GM21360 (cell line): ENCODE data around the gene FRMD1.

Experiments
- ATAC-seq: cut with Tn5 transposase; IDR thresholded peaks from one replicate; pipeline ENCODE4 v1.9.1; 2021; ENCODE audit warnings: mild to moderate bottlenecking, moderate library complexity; ENCODE audit not compliant: unreplicated experiment

The FRMD1 gene

DNA sequence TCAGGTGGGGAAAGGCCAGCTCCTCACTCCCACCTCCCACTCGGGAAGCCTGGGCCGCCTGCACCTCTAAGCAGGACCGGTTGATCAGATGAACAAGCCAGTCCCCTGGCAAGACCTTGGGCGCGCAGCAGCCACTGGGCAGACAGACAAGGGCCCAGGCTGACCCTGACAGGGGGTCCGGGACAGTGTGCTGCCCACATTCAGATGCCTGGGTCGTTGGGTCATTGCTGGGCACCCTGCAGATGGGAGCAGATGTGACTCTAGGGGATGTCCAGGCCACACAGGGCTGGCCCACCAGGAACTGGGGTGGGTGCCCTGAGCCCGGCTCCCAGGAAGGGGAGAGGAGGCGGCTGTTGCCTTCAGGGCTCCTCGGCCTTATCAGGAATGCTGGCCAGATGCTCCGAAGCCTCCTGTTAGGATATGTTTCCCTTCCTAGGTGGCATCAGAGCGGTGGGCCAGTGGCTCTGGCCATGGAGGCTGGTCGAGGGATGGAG lies 17.3 kb upstream of the FRMD1 start:
- ATAC-seq = no peak

DNA sequence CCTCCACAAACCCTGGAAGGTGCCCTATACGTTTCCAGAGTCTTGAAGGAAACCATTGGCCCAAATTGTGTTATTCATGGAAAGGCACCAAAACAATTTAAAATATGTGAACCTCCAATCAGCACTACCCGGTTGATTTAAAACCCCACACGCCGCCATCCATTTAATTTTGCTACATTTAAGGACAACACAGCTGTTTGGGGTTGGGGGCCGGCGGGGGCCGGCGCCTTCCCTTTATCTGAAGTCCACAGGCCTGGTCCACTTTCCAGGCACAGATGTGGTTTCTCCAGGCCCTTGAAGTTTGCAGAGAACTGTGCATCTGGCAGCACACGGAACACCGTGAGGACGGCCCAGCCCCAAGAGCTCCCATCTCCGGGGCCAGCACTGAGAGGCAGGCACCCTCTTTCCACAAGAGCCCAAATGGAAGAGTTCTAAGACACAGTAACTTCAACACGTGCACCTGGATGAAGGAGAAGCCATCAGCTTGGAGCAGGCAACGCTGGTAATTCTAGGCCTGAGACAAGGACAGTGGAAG lies 16.8 kb upstream of the FRMD1 start:
- ATAC-seq = no peak

DNA sequence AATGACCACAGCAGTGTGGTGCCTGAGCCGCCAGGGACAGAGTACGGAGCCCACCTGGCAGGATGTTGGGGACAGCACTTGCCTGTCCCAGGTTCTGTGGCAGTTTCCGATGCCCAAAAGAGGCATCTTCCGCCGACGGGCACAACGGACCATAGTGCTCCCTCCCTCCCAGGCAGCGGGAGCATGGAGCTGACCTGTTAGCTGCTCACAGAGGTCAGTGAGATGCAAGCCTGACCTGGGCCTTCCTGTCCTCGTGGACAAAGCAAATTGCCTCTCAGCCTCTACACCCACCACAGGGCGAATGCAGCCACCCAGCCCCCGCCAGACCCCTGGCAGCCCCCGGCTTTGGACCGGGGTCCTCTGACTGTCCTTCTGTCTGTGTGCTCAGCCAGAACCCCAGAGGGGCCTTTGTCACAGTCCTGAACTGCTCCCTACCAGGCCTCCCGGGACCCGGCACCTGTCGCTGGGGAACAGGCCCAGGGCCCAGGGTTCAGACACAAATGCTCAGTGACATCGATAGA lies 16.2 kb upstream of the FRMD1 start:
- ATAC-seq = no peak

DNA sequence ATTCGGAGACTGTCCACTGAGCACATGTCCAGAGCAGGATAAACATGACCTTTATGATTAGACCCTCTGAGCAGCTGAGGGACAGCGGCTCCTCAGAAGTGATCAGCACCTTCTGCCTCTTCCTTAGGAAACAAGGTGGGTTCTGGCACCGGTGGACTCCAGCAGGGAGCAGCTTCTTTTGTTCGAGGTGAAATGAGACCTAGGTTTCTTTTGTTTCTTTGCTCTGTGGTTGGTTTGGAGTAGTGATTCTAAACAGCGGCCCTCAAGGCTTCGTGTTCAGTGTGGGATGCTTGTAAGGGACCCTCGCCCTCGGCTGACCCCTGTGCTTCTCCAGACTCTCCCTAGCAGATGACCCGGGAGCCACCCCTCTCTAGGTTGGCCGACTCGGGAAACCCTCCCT lies 14.6 kb upstream of the FRMD1 start:
- ATAC-seq = no peak

DNA sequence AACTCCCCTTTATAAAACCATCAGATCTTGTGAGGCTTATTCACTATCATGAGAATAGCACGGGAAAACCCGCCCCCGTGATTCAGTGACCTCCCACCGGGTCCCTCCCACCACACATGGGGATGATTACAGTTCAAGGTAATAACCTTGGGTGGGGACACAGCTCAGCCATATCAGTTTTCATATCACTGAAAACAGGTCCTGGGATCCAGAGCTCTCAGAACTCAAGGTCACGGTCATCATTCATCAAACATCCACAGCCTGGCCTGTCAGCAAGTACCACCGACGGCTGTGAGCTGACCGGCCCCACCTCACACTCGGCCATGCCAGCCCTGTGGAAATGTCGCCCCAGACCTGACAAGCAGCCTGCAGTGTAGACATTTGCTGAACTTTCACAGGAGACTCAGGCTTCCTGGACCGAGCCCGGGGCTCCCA lies 14.1 kb upstream of the FRMD1 start:
- ATAC-seq = no peak

DNA sequence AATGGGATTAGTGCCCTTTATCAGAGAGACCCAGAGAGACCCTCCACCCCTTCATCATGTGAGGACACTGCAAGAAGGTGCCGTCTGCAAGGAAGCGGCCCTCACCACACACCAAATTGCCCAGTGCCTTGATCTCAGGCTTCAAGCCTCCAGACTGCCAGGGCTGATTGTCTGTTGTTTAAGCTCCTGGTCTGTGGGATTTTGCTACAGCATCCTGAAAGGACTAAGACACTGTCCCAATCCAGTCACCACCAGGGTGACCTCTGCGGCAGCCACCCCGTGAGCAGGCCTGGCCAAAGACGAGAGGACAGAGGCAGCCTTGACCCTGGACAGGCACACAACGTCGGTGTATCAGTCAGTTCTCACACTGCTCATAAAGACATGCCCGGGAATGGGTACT lies 13.5 kb upstream of the FRMD1 start:
- no peak for ATAC-seq

DNA sequence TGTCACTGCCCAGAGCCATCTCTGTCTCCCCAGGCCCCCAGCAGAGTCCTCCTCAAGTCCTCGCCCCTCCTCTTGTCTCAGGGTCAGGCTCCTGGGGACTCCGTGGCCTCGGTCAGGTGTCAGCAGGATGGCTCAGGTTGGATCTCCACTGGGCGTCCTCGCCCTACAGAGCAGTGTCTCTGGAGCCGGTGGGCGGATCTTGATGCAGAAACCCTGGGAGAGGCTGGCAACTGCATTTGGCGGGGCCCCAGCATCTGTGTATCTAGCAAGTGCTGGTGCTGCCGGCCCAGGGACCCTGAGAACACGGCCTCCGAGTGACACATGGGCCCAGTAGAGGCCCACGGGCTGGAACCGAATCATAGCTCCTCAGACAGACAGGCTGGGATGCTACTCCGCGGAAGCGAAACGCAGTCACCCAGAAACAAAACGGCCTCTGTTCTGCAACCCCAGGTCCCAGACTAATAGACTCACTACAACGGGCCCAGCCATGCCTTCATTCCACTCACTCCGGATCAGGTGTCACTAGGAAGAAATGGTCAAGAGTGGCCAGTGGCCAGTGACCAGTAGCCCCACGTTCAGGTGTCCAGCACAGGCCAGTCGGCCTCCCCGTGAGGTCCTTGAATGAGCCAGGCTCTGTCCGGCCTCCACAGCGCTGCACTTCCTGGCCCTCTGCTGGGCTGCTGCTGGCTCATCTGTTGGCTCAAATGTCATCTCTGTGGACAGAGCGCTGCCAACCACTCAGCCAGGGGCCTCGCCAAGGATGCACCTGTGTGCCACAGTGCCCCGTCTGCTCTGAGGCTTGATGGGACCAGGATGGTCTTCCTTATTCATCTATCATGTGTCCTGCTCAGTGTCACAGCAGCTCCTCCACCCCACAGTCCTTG lies 12.6 kb upstream of the FRMD1 start:
- no peak for ATAC-seq

DNA sequence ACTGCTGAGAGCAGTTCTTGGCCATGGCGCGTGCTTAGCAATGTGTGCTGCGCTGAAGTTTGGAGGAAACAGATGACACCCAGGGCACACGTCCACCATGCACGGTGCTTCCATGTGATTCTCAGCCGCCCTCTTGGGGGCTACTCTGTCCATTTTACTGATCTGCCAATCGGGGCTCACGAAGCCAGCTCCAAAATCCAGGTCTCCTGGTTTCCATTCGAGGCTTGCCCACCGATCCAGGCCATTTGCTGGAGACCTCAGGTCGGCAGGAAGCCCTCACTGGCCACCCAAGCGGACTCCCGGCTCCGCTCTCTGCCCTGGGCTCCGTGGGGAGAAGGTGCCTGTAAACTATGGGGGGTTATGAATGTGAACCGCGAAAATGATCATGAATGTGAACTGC lies 11.7 kb upstream of the FRMD1 start:
- no peak for ATAC-seq

DNA sequence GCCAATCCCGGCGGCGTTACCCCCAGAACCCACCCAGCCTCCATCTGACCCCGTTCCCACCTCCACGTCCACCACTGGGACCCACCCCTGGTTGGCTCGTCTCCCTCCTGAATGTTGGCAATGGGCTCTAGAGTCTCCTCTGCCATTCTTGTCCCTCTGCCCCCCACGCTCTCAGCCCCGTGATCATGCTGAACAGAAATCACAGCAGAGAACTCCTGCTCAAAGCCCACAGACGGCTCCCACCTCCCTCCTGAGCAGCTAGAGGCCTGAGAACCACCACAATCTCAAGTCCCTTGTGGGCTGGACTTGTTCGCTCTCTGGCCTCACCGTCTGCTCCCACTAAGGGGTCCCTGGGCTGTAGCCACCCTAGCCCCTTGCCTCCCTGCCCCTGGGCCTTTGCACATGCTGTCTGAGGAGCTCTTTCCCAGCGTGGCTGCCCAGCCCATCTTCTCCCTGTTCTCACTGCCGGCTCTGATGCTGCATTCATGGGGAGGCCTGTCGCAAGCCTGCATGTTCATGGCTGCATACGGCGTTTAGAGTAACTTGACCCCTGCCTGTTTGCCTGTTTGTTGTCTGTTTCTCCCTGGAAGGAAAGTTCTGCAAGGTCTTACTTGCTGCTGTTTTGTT lies 11.2 kb upstream of the FRMD1 start:
- ATAC-seq = no peak

DNA sequence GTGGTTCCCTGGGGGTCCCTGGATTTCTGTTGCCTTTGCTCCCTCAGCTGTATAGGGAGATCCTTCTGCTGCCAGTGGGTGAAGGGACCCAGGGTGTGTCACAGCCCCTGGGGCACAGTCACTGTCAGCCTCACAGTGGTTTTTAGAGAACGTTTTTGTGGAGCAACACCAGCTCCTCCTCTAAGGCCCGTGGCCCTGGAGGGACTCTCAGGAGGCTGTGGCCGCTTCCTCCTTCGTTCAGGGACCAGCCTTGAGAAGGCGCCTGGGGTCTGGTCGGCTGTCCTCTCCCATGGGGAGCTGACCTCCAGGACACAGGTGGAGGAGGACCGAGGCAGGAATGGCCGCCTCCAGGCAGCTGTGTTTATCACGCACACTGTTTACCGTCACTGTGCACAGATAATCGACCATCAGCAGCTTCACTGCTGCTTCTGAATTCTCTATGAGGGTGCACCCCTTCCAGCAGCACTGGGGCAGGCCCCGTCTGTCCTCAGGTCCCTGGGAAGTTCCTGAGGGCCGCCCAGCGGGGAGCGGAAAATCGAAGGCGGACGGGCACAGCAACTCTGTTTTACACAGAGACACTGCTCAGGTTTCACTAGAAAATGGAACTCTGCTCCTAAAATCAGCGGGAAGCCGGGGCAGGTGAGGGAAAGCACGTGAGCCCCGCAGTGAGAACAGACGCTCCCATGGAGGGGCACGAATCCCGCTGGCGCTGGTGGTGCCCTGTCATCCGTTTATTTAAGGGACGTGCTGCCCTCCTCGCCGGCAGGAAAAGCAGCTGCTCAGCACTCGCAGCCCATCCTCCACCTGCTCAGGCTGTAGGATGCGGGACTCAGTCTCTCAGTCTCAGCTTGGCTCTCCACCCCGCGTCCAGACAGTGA lies 10.4 kb upstream of the FRMD1 start:
- ATAC-seq = no peak

DNA sequence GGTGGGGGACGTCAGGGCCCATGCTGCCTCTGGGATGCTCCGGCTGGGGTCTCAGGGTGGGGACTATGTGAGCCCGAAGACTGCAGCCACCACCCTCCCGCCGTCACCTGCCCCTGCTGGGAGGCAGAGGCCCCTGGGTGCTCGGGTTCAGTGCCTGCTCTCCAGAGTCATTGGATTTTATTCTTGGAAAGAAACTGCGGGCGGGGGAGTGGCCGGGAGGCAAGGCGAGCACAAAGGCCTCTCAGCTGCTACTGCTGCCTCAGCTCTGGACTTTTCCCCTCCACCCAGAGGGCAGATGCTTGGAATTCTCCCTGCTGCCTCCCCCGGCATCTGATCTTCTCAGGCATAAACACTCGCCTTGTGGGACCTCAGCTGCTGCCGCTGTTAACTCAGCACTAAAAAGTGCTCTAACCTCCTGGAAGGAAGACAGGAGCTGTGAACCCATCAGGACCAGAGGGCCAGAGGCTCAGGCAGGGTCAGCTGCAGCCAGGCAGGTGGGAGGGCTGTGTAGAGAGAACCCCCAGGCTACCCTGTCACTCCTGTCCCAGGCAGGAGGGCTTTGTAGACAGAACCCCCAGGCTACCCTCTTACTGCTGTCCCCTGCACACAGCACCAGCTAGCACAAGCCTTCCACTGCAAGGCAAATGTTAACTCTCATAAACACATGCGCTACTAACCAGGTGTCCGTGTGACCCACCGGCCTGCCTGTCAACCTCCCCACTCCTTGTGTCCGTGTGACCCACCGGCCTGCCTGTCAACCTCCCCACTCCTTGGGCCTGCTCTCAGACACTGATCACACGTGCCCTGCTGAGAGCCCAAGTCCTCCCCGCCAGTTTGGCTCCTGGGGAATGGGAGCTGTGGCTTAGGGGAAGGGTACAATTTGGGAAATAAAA lies 9.4 kb upstream of the FRMD1 start:
- ATAC-seq = no peak

DNA sequence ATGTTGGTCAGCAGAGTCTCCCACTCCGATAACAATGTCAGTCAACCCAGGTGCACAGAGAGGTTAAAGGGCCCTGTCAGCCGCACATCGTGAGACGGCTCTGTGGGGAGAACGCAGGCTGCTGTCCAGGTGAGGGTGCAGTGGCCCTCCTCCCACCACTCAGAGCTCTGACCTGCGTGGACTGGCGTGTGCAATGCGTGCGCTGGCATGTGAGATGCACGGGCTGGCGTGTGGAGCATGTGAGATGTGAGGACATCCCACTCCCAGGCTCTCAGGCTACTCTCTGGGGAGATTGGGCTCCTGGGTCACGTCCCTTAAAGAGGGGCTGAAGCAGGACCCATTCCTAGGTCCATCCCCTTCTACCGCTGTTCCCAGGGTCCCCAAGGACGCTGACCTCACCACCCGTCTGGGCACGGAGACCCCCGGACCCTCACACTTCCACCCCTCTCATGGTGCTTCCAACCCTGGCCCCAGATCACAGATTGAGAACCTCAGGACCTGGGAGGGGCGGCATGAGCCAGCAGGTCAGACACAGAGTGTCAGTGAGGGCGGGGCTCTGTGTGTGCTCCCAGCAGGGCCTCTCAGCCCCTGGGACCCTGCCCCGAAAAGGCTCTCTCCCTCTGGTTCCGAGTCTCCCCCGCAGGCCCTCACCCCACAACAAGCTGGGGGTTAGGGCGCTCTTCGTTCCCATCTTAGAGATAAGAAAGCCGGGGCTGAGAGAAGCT lies 8.6 kb upstream of the FRMD1 start:
- no peak for ATAC-seq

DNA sequence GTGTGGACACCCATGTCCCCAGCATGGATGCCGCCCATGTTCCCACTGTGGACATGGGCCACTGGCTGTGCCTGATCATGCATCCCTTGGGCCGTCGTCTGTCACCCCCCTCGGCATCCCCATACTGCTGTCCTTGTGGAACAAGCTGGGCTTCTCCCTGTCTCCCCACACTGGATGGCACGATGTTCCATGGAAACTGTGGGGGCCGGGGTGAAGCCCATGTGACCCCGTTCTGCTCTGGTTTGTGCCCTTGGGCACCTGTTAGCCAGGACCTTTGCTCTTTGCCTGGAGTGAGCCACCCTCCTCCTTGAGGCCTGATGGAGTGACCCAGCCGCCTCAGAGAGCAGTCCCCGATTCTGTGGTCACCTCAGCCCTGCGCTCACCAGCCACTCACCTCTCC lies 7.6 kb upstream of the FRMD1 start:
- ATAC-seq = no peak

DNA sequence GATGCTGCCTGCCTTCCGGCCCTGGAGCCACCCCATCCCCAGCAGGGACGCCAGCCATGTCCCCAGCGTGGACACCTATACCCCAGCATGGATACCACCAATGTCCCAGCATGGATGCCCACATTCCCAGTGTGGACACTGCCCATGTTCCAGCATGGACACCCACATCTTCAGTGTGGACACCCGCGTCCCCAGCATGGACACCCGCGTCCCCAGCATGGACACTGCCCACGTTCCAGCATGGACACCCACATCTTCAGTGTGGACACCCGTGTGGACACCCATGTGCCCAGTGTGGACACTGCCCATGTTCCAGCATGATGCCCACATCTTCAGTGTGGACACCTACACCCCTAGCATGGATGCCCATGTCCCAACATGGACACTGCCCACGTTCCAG lies 7.1 kb upstream of the FRMD1 start:
- no peak for ATAC-seq

DNA sequence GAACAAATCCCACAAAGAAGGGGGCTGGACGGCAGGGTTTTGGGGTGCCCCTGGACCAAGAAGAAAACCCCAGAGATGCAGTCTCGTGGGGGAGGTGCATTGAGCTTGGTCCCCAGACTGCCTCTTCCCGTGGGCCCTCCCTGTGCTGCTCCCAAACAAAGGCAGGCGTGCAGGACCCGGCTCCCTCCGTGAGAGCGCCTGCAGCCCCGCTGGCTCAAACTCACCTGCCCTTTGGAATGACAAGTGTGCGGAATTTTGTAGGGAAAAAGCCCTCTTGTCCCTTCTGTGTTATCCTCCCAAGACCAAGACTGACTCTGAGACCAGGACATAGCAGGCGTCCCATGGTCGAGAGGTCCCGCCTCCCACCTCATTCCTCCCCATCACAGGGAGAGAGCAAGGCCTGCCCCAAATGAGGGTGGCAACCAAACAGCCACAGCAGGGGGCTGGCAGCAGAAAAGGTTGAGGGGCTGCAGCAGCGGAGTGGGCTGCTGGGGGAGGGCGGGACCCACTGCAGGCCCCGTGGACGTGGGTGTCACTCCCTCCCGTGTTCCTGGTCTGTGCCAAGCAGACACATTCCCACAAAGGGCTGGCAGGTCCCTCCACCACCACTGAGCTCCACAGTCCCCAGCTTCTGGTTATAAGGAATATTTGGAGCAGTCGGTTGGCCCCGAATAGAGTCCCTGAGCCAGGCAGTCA lies 5.6 kb upstream of the FRMD1 start:
- ATAC-seq = no peak

DNA sequence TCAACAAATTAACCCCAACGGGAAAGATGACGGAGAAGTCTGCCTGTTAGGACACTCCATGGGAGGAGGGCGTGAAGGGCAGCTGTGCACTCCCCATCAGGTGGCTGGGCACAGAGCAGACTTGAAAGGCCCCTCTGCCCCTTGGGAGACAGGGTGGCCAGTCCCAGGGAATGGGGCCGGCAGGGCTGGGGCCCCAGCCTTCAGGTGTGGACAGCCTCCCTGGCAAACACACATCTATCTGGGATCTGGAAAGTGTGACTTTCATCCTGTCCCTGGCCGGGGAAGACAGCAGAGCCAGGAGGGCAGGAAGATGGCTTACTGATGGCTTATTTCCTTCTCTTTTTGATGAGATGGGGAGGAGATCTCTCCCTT lies 4.5 kb upstream of the FRMD1 start:
- ATAC-seq = no peak

DNA sequence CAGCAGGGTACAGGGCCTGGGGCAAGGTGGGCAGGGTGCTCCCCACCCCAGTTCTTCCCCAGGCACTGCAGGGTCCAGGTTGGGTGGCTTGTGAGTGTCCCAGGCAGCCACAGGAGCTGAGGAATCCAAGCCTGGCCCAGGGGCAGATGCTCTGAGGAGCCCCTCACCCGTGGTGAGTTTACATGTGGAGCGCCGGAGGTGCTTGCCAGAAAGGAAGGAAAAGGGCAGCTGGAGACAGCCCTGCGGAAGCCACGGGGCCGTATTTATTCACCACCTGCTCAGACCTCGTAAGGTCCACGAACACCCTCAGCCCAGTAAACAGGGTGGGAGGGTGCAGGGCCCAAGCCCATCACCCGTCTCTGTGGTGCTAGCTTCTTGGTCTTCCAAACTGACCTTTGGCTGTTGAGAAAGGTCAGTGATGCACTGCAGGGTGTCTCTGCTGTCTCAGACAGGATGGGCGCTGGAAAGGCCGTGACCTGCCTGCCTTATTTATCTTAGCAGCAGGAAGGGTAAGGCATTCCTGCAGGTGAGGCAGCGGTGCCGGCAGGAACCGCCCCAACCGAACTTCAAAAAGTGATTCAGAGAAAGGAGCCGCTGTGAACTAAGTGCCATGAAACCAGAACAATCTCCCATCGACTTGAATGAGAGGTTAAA lies 4.0 kb upstream of the FRMD1 start:
- ATAC-seq = no peak

DNA sequence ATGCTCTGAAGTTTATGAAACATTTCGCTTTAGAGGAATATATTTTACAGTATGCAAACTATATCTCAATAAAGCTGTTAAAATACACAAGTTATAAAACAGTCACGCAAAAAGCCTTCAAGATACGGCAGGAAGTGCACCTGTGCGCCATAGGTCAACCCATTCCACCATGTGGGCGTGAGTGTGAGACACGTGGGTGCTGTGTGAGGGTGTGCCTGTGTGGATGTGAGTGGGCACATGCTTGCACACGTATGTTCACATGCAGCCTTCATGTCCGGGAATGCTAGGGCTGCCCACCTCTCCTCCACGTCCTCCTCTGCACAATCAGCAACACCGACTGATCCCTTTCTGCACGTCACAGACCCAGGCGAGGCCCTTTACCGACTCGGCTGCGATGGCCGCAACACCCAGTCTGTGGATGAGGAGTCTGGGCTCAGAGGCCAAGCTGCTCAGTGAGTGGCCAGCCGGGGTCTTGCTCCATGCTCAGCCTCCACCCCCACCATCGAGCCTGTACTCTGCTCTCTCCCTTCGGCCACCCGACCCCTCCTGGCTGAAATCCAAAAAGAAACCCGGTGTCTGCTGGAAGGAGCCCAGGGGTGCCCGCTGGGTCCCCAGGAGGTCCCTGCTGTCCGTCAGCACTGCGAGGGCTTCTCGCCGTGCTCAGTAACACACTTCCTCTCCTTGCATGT lies 3.0 kb upstream of the FRMD1 start:
- ATAC-seq = no peak
